ENCODE results near the gene CD8B2.
"Not testable (repeated sequence)": the region's sequence is repeated elsewhere in the genome, so short reads cannot be mapped to it uniquely, and the experiment has no call there.

CD8B2 gene

DNA sequence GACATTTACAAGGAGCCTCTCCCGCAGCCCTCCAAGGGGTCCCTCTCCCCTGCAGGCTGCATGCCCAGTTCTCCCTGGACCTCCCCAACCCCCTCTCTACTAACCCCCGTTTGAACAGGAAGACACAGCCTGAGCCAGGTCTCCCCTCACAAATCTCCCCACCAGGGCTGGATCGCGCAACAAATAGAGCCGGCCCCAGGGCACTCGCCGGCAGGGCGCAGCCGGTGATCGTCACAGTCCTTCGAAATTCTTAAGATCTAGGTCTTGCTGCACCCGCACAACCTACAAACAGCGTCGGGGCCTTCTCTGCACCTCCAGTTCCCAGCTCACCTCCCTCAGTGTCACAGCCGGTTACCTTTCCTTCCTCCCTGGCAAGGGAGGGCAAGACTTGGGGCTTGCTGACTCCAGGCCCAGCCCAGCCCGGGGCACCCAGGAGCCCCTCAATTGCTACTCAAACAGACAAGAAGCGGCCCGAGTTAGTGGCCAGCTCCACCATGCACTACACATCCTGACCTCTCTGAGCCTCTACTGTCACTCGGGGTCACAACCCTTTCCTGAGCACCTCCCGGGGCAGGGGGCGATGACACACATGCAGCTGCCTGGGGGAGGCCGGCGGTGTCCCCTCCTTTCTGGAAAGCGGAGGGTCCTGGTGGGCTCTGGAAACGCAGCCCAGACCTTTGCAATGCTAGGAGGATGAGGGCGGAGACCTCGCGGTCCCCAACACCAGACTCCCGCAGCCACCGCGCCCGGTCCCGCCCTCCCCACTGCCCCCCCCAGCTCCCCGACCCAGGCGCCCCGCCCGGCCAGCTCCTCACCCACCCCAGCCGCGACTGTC, at the start of gene CD8B2:
Gene CD8B2 (plus strand): TSS at position 814 of the 835 bp plus-strand sequence. CDS start 63 bp downstream, outside the sequence.
- DNase-seq: peak; percentile 27

DNA sequence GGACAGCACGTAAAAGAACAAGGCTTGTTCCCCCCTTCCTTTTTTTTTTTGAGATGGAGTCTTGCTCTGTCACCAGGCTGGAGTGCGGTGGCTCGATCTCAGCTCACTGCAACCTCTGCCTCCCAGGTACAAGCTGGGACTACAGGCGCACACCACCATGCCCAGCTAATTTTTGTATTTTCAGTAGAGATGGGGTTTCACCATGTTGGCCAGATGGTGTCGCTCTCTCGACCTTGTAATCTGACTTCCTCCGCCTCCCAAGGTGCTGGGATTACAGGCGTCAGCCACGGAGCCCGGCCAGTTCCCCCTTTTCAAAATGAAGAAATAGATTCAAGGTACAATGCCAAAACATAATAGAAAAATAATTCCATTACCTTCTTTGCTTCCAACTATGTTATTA, 25.3 kb upstream of the CD8B2 start:
- DNase-seq: peak; percentile 14

DNA sequence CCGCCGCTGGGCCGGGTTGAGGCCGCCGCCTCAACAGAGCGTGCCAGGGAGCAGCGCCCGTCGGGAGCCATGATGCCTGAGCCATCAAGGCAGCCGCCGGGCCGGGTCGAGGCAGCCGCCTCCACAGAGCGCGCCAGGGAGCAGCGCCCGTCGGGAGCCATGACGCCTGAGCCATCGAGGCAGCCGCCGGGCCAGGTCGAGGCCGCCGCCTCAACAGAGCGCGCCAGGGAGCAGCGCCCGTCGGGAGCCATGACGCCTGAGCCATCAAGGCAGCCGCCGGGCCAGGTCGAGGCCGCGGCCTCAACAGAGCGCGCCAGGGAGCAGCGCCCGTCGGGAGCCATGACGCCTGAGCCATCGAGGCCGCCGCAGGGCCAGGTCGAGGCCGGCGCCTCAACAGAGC, 19.6 kb upstream of the CD8B2 start:
- not testable (repeated sequence) for DNase-seq

DNA sequence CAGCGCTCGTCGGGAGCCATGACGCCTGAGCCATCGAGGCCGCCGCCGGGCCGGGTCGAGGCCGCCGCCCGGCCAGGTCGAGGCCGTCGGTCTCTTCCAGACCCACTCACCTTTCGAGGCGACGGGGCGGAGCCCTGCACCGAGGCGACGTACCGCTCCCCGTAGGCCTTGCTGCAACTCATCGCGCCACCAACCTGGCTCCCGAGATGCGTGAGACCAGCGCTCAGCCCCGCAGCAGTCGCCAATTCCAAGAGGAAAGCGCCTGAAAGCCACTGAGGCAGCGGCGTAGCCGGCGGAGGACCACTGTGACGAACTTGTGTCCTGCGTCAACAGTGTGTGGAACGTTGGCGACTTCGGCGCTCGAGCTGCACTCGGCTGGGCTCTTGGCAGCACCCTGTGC, 19.1 kb upstream of the CD8B2 start, which contains the start of gene RGPD3:
Gene RGPD3 (minus strand): TSS at position 307 of the 400 bp plus-strand sequence. CDS start 125 bp downstream, at position 182.
- DNase-seq: not testable (repeated sequence)

DNA sequence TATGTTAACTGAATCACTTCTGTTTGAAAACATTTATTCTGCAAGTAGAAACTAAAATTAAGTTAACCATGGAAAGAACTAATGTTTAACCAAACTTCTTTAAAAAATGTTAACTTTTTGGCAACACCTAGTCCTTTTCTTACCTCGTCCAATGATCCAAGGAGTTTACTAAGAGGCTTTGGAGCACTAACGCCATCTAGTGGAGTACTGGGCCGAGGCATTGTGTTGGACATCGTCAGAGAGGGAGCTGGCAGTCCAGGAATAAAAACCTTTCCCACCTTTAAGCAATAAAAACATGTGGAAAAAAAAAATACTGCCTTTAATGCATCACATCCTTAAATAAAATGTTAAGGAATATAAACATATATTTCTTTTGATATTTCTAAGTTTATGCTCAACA, 16.5 kb upstream of the CD8B2 start:
- DNase-seq: peak; percentile 54

DNA sequence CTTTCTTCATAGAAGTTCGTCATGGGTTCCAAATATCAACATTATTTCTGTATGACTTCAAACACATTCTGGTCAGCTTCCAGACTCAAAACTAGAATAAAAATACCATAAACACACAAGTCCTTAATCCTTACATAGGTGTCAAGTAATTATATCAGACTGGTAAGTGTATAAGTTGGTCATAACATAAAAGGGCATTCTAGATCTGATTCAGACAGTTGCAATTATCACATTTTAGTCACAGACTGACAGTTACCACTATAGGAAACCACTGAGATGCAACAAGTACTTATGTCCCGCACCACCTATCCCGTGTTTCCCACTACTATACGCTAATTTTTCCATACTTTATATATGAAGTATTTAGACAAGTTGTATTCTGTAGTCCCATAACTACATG, 9.5 kb upstream of the CD8B2 start:
- not testable (repeated sequence) for DNase-seq

DNA sequence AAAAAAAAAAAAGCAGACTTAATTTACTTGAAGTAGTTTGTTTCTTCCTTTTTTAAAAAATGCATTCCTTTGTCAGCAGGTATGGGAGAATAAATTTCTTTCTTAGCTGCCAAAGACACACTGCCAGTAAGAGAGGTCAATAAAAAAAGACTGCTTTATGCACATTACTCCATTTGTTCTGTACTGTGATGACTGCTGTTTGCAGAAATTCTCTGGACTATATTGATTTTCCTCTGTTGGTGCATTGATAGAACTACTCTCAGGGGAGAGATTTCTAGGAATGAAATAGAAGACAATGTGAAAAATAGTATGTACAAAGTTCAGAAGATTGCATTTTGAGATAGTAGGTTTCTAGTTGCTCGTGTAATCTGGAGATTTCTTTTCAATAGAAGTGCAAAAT, 7.6 kb upstream of the CD8B2 start:
- DNase-seq: not testable (repeated sequence)

DNA sequence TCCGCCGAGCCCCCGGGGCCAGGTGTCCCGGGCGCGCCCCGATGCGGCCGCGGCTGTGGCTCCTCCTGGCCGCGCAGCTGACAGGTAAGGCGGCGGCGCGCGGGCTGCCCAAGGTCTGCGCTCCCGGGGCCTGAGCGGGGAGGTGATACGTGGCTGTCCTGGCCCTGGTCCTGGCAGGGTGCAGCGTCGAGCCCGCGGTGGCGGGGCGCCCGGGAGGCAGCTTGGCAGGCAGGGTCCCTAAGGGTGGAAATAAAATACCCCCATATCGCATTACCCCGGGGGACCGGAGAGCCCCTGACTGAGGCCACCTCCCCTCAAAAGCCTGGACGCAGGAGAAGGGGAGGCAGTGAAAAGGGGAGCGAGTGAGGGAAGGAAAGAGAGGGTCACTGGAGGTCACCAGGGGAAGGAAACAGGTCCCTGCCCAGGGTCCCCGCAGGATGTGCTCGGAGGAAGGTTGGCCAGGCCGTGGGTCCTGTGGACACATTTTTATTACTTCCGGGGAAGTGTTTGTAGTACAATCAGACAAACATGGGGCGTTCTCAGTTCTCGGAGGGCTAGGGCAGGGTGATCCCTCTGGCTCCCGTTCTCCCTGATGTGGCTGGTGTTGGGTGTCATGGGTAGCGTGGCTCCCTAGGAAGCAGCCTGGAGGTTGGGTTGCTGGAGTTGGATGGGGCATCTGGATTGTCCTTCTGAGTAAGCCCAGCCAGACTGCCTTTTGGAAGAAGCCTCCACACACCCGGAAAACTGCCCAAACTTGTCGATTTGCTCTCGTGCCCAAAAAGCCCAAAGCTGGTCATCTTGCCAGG, 425 bp downstream of the CD8B2 start:
- not testable (repeated sequence) for DNase-seq

DNA sequence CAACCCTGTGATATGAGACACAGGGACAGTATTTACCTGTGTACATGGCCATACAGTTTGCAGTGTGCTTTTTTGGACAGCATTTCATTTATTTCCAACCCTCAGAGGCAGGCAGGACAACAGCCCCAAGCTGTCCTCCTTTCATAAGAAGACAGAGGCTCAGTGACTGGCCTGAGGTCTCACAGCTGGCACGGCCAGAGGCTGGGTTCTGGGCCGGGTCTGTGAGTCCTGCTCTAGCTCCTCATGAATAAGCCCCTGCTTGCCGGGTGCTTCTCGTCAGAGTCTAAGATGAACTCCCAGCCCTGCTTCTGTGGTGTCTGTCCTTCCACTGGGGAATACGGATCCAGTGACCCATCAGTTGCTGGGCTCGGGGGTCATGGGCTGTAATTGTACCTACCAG, 2.5 kb downstream of the CD8B2 start:
- not testable (repeated sequence) for DNase-seq

DNA sequence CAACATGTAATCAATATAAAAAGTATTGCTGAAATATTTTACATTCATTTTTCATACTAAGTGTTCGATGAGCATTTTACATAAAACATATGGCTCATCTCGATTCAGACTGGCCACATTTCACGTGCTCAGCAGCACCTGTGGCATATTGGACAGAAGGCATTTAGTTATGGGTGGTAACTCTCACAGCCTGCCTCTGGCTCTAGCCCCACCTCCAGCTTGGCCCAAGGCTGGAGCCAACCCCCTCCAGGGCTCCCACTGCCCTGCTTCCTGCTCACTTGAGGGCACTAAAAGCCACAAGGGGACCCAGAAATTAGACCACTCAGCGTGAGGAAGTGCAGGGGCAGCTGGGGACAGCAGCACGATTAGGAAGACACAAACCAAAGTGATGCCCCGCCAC, 5.2 kb downstream of the CD8B2 start:
- DNase-seq: not testable (repeated sequence)

DNA sequence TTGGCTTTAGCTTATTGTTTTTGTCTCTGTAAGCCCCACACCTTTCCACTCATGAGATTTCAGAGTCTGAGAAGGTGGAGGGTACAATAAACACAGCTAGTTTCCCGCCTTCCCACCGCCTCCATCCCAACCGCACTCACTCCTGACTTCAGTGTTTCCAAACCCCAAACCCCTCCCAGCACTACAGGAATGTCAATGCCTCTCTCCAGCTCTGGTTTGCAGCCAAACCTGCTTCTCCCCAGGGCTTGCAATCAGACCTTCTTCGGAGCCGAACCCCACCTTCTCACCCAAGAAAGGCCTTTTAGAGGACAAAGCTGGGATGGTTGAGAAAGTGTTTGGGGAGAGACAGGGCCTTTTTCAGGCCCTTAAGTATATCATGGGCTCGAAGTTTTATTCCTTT, 5.7 kb downstream of the CD8B2 start:
- not testable (repeated sequence) for DNase-seq

DNA sequence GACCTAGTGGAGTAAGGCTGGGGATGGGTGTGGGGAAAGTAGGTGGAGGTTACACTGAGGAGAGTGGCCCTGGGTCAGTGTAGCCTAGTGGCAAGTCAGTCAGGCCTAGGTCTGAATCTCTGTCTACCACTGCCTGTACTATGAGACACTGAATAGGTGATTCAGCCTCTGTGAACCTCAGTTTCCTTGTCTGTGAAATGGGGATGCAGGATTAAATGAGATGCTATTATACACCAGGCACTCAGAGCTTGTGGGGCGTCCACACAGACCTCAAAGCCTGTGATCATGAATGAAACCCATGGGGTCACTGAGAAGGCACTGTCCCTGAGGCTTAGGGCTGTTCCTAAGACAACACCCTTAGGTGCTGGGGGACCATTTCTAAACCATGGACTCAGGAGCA, 11.4 kb downstream of the CD8B2 start:
- not testable (repeated sequence) for DNase-seq

DNA sequence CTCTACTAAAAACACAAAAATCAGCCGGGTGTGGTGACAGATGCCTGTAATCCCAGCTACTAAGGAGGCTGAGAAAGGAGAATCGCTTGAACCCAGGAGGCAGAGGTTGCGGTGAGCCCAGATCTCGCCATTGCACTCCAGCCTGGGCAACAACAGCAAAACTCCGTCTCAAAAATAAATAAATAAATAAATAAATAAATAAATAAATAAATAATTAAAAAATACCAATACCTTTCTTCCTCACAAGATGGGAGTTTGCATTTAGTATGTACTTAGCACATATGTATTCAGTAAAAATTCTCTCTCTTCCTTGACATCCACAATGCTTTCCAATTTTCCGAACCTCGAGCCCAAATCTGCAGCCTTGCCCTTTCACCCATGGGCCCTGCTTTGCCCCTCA, 13.2 kb downstream of the CD8B2 start:
- DNase-seq: not testable (repeated sequence)

DNA sequence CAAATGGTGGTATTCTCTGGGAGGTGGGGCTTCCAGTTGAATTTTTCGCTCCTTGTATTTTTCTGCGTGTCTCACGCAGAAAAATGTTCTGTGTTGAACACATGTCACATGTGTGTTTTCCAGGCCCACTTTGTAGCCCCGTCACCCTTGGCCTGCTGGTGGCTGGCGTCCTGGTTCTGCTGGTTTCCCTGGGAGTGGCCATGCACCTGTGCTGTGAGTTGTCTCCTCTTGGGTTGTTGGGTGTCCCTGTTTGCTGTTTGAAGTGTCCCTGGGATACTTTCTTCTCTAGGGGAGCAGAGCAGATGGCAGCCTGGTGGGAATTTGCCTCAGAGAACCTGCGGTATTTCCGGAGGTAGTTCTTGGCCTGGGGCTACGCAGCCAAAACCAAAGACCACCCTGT, 15.2 kb downstream of the CD8B2 start:
- not testable (repeated sequence) for DNase-seq

DNA sequence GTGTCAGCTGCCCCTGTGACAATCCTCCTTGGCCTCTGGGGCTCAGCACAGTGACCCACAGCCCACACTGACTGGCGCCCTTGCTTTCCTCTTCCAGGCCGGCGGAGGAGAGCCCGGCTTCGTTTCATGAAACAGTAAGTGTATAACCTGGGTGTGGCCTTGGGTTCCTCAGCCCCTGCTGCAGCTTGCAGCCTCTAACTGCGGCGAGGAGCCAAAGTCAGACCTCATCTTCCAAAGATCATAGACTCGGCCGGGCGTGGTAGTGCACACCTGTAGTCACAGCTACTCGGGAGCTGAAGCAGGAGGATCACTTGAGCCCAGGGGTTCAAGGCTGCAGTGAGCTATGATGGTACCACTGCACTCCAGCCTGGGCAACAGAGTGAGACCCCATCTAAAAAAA, 17.0 kb downstream of the CD8B2 start:
- DNase-seq: not testable (repeated sequence)

DNA sequence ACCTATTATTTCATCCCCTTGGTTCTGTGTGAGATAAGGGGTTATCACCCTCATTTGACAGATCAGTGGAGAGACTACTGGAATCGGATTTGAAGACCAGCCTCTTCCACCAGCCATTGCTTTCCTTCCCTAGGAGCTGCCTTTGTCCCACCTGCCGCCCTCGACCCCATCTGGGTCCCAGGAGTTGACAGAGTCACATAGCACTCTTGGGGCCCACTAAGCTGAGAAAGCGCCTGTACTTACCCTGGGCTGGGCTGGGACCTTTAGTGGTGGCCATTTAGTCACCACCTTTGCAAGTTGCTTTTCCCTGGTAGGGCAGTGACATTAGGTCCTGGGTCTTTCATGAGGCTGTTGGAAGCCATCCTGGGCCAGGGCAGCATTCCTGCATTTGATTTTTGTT, 17.6 kb downstream of the CD8B2 start:
- DNase-seq: not testable (repeated sequence)

DNA sequence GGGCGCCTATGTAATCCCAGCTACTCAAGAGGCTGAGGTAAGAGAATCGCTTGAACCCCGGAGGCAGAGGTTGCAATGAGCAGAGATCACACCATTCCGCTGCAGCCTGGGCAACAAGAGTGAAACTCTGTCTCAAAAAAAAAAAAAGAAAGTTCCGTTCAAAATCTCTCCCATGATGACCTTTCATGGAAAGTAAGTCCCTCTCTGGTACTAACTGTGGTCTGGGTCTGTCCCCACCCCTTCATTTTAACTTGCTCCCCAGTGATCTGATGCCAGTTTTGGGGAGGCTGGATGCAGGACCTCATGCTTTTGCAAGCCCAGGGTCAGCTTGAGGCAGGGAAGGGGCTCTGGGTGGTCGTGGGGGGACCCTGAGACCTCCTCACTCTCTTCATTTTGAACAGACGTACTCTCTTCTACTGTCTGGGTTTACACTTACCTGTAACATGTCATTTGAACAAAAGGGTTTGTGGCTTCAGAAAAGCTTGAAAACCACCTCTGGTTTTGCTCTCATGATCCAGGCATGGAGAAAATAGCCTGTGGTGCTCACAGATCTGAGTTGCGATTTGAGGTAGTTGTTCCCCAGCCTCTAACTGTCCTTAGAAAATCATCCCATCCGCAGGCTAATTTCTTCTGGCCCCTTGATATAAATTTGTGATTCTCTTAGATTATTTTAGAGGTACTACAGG, 19.0 kb downstream of the CD8B2 start:
- DNase-seq: not testable (repeated sequence)

DNA sequence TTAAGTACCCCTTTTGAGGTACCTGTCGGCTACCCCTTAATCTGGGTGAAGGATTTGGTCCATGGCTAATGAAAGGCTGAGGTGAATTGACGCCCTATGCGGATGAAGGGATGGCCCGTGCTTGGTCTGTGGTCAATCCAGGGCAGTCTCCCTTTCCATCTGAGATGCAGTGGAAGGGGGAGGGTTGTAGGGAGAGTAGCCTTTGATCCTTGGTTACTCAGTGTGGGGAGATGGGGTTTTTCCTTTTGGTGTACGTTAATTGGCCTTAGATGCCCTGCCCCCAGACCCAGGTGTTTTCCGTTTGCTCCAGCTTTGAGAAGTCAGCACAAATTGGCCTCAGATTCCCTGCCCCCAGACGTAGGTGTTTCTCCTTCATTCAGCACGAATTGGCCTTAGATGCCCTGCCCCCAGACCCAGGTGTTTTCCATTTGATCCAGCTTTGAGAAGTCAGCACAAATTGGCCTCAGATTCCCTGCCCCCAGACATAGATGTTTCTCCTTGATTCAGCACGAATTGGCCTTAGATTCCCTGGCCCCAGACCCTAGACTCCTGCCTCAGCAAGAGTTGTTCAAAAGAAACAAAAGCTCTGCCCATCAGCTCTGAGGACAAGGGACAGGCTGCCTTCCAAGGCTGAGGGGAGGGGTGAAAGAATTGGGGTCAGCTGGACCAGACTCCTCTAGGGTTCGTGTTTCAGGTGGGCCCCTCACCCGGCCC, 21.7 kb downstream of the CD8B2 start:
- DNase-seq: not testable (repeated sequence)

DNA sequence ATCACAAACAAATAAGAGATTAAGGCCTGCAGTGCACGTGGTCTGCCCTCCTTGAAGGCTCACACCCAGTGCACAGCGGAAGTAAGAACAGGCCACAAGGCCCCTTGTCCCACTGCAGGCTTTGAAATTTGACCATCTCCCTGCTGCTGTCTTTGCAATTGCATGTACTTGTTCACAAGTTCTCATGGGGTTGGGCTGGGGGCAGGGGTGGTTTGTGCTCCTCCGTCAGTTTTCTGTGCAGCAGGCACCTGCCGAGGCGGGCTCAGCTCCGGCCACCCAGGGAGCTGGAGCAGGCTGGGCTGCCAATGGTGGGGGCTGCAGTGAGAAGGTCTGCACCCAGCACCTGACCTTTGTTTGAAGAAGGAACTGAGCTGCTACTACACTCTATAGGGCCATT, 22.2 kb downstream of the CD8B2 start:
- DNase-seq: not testable (repeated sequence)

DNA sequence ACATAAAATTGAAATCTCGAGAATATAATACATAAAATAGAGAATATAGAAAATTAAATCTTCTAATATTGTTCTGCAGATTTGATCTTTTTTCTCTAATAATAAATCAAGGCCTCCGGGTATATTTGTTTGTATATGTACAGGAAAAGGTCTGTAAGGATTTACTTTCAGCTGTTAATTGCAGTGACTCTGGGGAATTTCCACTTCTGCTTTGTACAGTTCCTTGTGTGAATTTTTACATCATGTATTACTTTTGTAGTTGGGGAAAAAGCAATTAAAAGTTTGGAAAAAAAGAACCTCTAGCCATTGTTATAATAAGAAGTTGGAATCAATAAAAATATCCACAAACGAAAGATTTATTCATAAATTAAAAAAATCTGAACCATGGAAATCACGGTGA, 23.6 kb downstream of the CD8B2 start:
- DNase-seq: not testable (repeated sequence)

DNA sequence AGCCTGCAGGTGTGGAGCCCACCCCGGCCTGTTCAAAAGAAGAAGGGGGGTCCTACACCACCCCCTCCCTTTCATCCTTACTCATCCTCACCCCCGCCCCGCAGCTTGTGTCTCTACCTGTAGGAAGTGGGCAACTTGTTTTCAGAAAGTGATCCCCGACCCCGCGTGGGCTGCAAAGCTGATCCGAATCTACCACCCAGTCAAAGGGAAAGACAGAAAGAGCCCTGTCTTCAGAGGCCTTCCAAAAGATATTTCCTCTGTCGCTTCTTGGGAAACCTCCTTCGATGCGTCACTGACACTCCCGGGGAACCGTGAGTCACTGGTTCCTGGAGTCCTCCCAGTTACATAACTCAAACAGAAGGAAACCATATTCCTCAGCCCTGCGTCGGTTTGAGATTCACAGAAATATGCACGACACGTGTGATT, 24.3 kb downstream of the CD8B2 start:
- DNase-seq: peak; percentile 16

DNA sequence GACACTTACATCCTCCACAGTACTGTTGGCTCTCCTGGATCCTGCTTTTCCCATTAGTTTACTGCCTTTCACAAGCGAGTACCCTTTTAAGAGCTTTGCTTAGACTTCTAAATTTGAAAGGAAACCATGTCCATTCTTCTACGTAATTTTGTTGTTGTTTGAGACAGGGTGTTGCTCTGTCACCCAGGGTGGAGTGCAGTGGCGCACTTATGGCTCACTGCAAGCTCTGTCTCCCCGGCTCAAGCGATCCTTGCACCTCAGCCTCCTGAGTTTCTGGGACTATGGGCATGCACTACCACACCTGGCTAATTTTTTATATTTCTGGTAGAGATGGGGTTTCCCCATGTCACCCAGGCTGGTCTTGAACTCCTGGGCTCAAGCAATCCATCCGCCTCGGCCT, 24.8 kb downstream of the CD8B2 start:
- DNase-seq: not testable (repeated sequence)
